ENCODE results near the gene CDK11B.
"Not testable (repeated sequence)": the region's sequence is repeated elsewhere in the genome, so short reads cannot be mapped to it uniquely, and the experiment has no call there.

DNA sequence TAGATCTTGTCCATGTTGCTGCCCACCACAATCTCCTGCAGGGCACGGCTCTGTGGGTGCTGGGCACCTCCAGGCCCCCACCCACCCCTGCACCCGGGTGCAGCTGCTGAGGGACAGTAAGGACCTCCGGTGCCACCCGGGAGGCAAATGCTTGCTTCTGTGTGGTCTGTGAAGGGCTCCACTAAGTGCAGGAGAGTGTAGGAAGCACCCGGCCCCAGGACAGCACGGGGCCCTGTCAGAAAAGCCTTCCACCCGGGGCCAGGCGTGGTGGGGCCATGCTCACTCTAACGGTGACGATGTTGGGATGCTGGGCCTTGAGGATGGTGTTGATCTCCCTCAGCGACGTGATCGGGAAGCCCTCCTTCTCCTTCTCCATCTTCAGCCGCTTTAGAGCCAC lies 21.3 kb downstream of the CDK11B start:
- not testable (repeated sequence) for TF ChIP-seq CTCF, EZH2phosphoT487, EZH2 (IDR thresholded peaks at IDR 0.05)
